HEK293T (cell line): ENCODE results near the gene NEURL2.
"Not testable (repeated sequence)": the region's sequence is repeated elsewhere in the genome, so short reads cannot be mapped to it uniquely, and the experiment has no call there.

Source experiments
- CTCF ChIA-PET: fragments of 350-600 bp; formaldehyde crosslinking; extraction: SDS; loops from one replicate; lab custom pipeline; 2021; ENCODE audit warnings: antibody characterized with exemption, inconsistent platforms; lab: Yijun Ruan, JAX
- POLR2A ChIA-PET: fragments of 350-600 bp; formaldehyde crosslinking; extraction: SDS; loops from one replicate; lab custom pipeline; 2020; ENCODE audit warnings: antibody characterized with exemption, inconsistent platforms; lab: Yijun Ruan, JAX
- DNase-seq: peaks from one replicate; pipeline ENCODE4 v3.0.0; 2012; ENCODE audit warnings: mixed read lengths; ENCODE audit errors: extremely low spot score
- ARNT ChIP-seq: fragments of 450-650 bp; IDR thresholded peaks from 2 replicates; pipeline ENCODE4 v1.6.1; 2017; ENCODE audit warnings: mild to moderate bottlenecking
- BHLHE40 ChIP-seq: fragments of 450-650 bp; IDR thresholded peaks from 2 replicates; pipeline ENCODE4 v1.6.1; 2016; ENCODE audit warnings: mild to moderate bottlenecking, moderate library complexity, borderline replicate concordance
- CTBP1 ChIP-seq: fragments of 450-650 bp; IDR thresholded peaks from 2 replicates; pipeline ENCODE4 v1.6.1; 2016; ENCODE audit warnings: borderline replicate concordance
- ELF4 ChIP-seq: fragments of 450-650 bp; IDR thresholded peaks from 2 replicates; pipeline ENCODE4 v1.6.1; 2017; ENCODE audit warnings: antibody characterized with exemption
- FOXA1 ChIP-seq: fragments of 450-650 bp; IDR thresholded peaks from 2 replicates; pipeline ENCODE4 v1.6.1; 2016; ENCODE audit warnings: mild to moderate bottlenecking
- FOXK2 ChIP-seq: fragments of 450-650 bp; IDR thresholded peaks from 2 replicates; pipeline ENCODE4 v1.6.1; 2016; ENCODE audit warnings: mild to moderate bottlenecking
- FOXM1 ChIP-seq: fragments of 450-650 bp; IDR thresholded peaks from 2 replicates; pipeline ENCODE4 v1.6.1; 2017; ENCODE audit warnings: mild to moderate bottlenecking, borderline replicate concordance
- HDGF ChIP-seq: fragments of 450-650 bp; IDR thresholded peaks from 2 replicates; pipeline ENCODE4 v1.6.1; 2017; ENCODE audit warnings: antibody characterized with exemption, borderline replicate concordance
- L3MBTL2 ChIP-seq: fragments of 450-650 bp; conservative IDR thresholded peaks from 2 replicates; pipeline ENCODE4 v1.6.1; 2016; ENCODE audit warnings: mild to moderate bottlenecking
- LEF1 ChIP-seq: fragments of 450-650 bp; IDR thresholded peaks from 2 replicates; pipeline ENCODE4 v1.6.1; 2017; ENCODE audit warnings: mild to moderate bottlenecking, borderline replicate concordance
- NFRKB ChIP-seq: fragments of 450-650 bp; IDR thresholded peaks from 2 replicates; pipeline ENCODE4 v1.6.1; 2016; ENCODE audit warnings: mild to moderate bottlenecking, moderate library complexity
- PKNOX1 ChIP-seq: fragments of 450-650 bp; IDR thresholded peaks from 2 replicates; pipeline ENCODE4 v1.6.1; 2016
- SP1 ChIP-seq: fragments of 450-650 bp; IDR thresholded peaks from 2 replicates; pipeline ENCODE4 v1.6.1; 2017
- SUZ12 ChIP-seq: fragments of 450-650 bp; IDR thresholded peaks from 2 replicates; pipeline ENCODE4 v1.6.1; 2016; ENCODE audit warnings: mild to moderate bottlenecking
- TARDBP ChIP-seq: fragments of 450-650 bp; IDR thresholded peaks from 2 replicates; pipeline ENCODE4 v1.6.1; 2016
- ZNF384 ChIP-seq: fragments of 450-650 bp; IDR thresholded peaks from 2 replicates; pipeline ENCODE4 v1.6.1; 2016

Gene NEURL2

GRCh38 chr20:45882469-45883099 lies 8.4 kb downstream of the NEURL2 start:
- ChIA-PET POLR2A (interaction anchor here (1.0 to 3.2 kb wide), 6 partner anchors 9 to 91 kb away, joined by 3 to 30 read pairs (median 6); partner anchors contain the start of genes CTSA, DNTTIP1, NEURL2 and WFDC3), CTCF (interaction anchor here (1.1 kb wide), 1 partner anchor 11 kb away, joined by 3 read pairs; no protein-coding TSS in a partner anchor)
- no peak for DNase-seq
- TF ChIP-seq ZNF384 (no peak), NFRKB (no peak), L3MBTL2 (no peak), TARDBP (no peak), PKNOX1 (no peak), FOXK2 (no peak), ARNT (no peak), LEF1 (no peak), CTBP1 (no peak), FOXA1 (no peak), HDGF (no peak), BHLHE40 (no peak), FOXM1 (no peak)

- ChIA-PET POLR2A (interaction anchor here (0.6 to 3.2 kb wide), 22 partner anchors 9 to 518 kb away, joined by 3 to 30 read pairs (median 4); partner anchors contain the start of genes ACOT8, CTSA, DNTTIP1 and NEURL2), CTCF (no interaction called here)
- DNase-seq, result peak; percentile 99
- TF ChIP-seq TARDBP, result no peak
- TF ChIP-seq ZNF384, result no peak
- TF ChIP-seq FOXA1, result no peak
- TF ChIP-seq PKNOX1, result peak; percentile 100
- TF ChIP-seq NFRKB, result no peak
- no peak for TF ChIP-seq FOXM1
Measured at GRCh38 chr20:45880988-45881788, 9.8 kb downstream of the NEURL2 start, which contains the start of gene ZSWIM1. ZSWIM1 (plus strand) TSS chr20:45881227; CDS start chr20:45882593, 1,366 bp downstream.

GRCh38 chr20:45878076-45878761 lies 12.8 kb downstream of the NEURL2 start:
- ChIA-PET POLR2A (interaction anchor here (1.2 kb wide), 1 partner anchor 45 kb away, joined by 4 read pairs; the partner anchor contains the start of gene SNX21), CTCF (no interaction called here)
- TF ChIP-seq LEF1 (no peak), ELF4 (no peak), TARDBP (no peak), BHLHE40 (no peak)
- no peak for DNase-seq

GRCh38 chr20:45874576-45874975 lies 16.4 kb downstream of the NEURL2 start:
- DNase-seq, result no peak
- no peak for TF ChIP-seq PKNOX1
- no peak for TF ChIP-seq BHLHE40
- no peak for TF ChIP-seq ZNF384
- no peak for TF ChIP-seq NFRKB
- TF ChIP-seq CTBP1, result no peak
- no peak for TF ChIP-seq SP1
- TF ChIP-seq ARNT, result no peak
- TF ChIP-seq TARDBP, result no peak
- no peak for TF ChIP-seq LEF1
- no peak for TF ChIP-seq SUZ12
- CTCF ChIA-PET, result no interaction called here
- POLR2A ChIA-PET, result no interaction called here

- POLR2A ChIA-PET, CTCF ChIA-PET, DNase-seq: not testable (repeated sequence)
Measured at GRCh38 chr20:45874104-45874481, 16.9 kb downstream of the NEURL2 start.

- TF ChIP-seq BHLHE40, result no peak
- no peak for TF ChIP-seq L3MBTL2
- no peak for TF ChIP-seq PKNOX1
- TF ChIP-seq SUZ12, result no peak
- no peak for TF ChIP-seq HDGF
- no peak for TF ChIP-seq FOXM1
- no peak for TF ChIP-seq ELF4
- TF ChIP-seq NFRKB, result no peak
- TF ChIP-seq ARNT, result no peak
- TF ChIP-seq FOXA1, result no peak
- no peak for TF ChIP-seq SP1
- no peak for TF ChIP-seq CTBP1
- TF ChIP-seq ZNF384, result no peak
- no peak for TF ChIP-seq TARDBP
- CTCF ChIA-PET, result no interaction called here
- POLR2A ChIA-PET, result interaction anchor here (1.8 kb wide), 1 partner anchor 8 kb away, joined by 7 read pairs; the partner anchor contains the start of gene ZSWIM1
- DNase-seq, result no peak
Measured at GRCh38 chr20:45873409-45874103, 17.5 kb downstream of the NEURL2 start.
